ENCODE measurements around the gene LHFPL6. TPM values are rescaled to one million over a fixed set of nuclear protein-coding genes. Genes with fewer than 3 reads are reported as not detected.

Gene LHFPL6
- total and polyA plus RNA-seq, 2 experiments from 2014 or later = 7.8 to 9.5 TPM

GRCh38 chr13:39406688-39407087 is 196.3 kb downstream of the LHFPL6 start (continued):
- TF ChIP-seq ZNF462 (CRISPR knock-in tag; IDR thresholded peaks at IDR 0.05) (peak; percentile 44; the same call in 1 of the 2 replicates), ETS1 (IDR thresholded peaks at IDR 0.05) (no peak), POLR2AphosphoS5 (IDR thresholded peaks at IDR 0.05; ENCODE audit: low read depth) (no peak)

- DNase-seq (ENCODE audit: low spot score) = no peak
- Mint-ChIP-seq H3K4me1 (peaks cover 49% of the 10 kb centered on the region), H3K27ac (no peak overlapping the region), H3K4me3 (no peak overlapping the region), H3K27me3 (ENCODE audit: insufficient read depth, low read depth, poor library complexity) (peaks cover 4% of the 10 kb centered on the region), H3K9me3 (no peaks in the 10 kb centered on the region), H3K36me3 (ENCODE audit: low read depth) (no peaks in the 10 kb centered on the region)
- Histone ChIP-seq H3K36me3 (ENCODE audit: insufficient read depth) (no peaks in the 10 kb centered on the region), H3F3A (replicated peaks; ENCODE audit: low read depth) (no peaks in the 10 kb centered on the region), H3K9me2 (ENCODE audit: insufficient read depth) (no peaks in the 10 kb centered on the region), H3K27me3 (ENCODE audit: insufficient read depth) (no peaks in the 10 kb centered on the region), H3K27ac (ENCODE audit: low read depth) (no peak overlapping the region), H2AFZ (no peak overlapping the region), H3K4me3 (no peak overlapping the region), H3K4me1 (ENCODE audit: insufficient read depth) (peaks cover 38% of the 10 kb centered on the region), H3K79me2 (replicated peaks; ENCODE audit: insufficient read depth) (no peaks in the 10 kb centered on the region), H3K4me2 (peak overlapping the region; percentile 9; the same call in 1 of the 2 replicates), H4K20me1 (replicated peaks; ENCODE audit: insufficient read depth) (no peaks in the 10 kb centered on the region)
- ATAC-seq = no peak
- TF ChIP-seq REST (IDR thresholded peaks at IDR 0.05; ENCODE audit: unreplicated experiment) = no peak
- no peak for TF ChIP-seq EZH2phosphoT487 (IDR thresholded peaks at IDR 0.05; ENCODE audit: unreplicated experiment)
These were observed 197.3 kb downstream of the LHFPL6 start for GRCh38 chr13:39405596-39406205.

Data from GM23338 (cell line).